ENCODE data around the gene HTR2C. TPM values are rescaled to one million over a fixed set of nuclear protein-coding genes. Genes with fewer than 3 reads are reported as not detected.

HTR2C gene
- total and polyA plus RNA-seq, 9 donors: 0.05 to 0.08 TPM; not detected in 7

DNA sequence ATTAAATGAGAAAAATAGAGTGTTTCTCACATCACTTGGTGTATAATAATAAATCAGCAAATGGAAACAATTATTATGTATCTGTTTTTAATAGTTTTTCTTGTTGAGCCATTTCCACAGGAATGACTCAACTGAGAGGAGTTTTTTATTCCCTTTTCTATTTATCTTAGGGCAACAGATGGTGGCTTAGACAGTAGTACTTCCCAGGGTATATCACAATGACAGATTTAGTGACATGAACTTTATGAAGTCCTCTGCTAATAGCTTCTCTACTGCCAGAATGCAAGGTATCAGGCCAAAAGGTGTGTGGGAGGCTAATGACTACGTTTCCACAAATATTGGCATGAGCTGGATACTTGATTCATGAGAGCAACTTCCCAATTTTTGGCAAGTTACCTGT is 126.7 kb downstream of the HTR2C start:
- no CpG with 5 or more reads among the region's 1 CpG for WGBS (ENCODE audit: insufficient coverage)
- Histone ChIP-seq H3K4me3 (ENCODE audit: low read length) (no peak overlapping the region), H3K9me3 (replicated peaks; ENCODE audit: control insufficient read depth, low read depth, low read length) (no peaks in the 10 kb centered on the region), H3K27ac (ENCODE audit: low read length) (no peak overlapping the region), H3K27me3 (ENCODE audit: control insufficient read depth, insufficient read depth, low read length) (peaks cover 3% of the 10 kb centered on the region), H3K36me3 (ENCODE audit: control insufficient read depth, insufficient read depth, low read length) (no peaks in the 10 kb centered on the region), H3K4me1 (ENCODE audit: control insufficient read depth, insufficient read depth, low read length) (no peaks in the 10 kb centered on the region)
- DNase-seq: peak; percentile 25

DNA sequence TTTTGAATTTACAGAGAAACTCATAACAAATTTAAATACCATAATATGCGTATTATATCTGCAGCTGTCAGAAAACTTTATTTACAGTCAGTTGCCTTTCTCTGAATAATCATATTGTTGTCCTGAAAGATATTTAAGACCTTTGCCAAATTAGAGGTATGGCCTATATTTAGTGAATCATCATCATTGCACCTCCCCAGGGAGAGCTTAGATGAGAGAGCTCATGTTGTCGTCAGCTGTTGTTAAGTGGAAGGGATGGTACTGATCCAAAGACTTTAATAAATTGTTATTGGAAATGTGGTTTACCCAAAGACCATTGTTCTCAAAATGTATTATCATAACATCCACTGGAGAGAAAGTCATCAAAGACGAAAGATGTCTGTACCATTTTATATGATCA is 128.6 kb downstream of the HTR2C start:
- whole genome bisulfite sequencing (ENCODE audit: insufficient coverage): no CpG with 5 or more reads among the region's 3 CpGs
- DNase-seq: no peak
- peaks cover 6% of the 10 kb centered on the region for H3K27me3 ChIP-seq (ENCODE audit: control insufficient read depth, insufficient read depth, low read length)
- no peaks in the 10 kb centered on the region for H3K36me3 ChIP-seq (ENCODE audit: control insufficient read depth, insufficient read depth, low read length)
- no peak overlapping the region for H3K27ac ChIP-seq (ENCODE audit: low read length)
- H3K9me3 ChIP-seq (replicated peaks; ENCODE audit: control insufficient read depth, low read depth, low read length): no peaks in the 10 kb centered on the region
- H3K4me3 ChIP-seq (ENCODE audit: low read length): no peak overlapping the region
- H3K4me1 ChIP-seq (ENCODE audit: control insufficient read depth, insufficient read depth, low read length): no peaks in the 10 kb centered on the region

DNA sequence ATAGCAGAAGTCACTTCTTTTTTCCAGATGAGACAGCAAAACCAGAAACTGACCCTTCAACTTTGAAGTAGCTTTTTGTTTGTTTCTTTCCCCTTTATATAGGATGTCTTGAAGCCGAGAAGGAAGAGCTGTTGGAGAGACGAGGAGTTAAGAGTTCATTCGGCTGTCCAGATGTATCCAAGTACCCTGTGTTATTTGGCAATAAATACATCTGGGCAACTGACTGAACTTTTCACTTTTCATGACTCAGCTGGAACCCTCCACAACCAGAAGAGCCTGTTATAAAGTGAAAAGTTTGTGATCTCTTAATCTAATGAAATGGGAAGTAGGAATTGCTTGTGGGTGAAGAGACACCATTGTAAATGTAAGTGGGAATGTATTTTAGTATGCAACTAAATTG is 131.2 kb downstream of the HTR2C start:
- no CpG with 5 or more reads among the region's 3 CpGs for WGBS (ENCODE audit: insufficient coverage)
- no peak for DNase-seq
- H3K9me3 ChIP-seq (replicated peaks; ENCODE audit: control insufficient read depth, low read depth, low read length): no peaks in the 10 kb centered on the region
- H3K27me3 ChIP-seq (ENCODE audit: control insufficient read depth, insufficient read depth, low read length): peaks cover 3% of the 10 kb centered on the region
- H3K36me3 ChIP-seq (ENCODE audit: control insufficient read depth, insufficient read depth, low read length): no peaks in the 10 kb centered on the region
- H3K4me3 ChIP-seq (ENCODE audit: low read length): no peak overlapping the region
- H3K4me1 ChIP-seq (ENCODE audit: control insufficient read depth, insufficient read depth, low read length): no peaks in the 10 kb centered on the region
- no peak overlapping the region for H3K27ac ChIP-seq (ENCODE audit: low read length)

DNA sequence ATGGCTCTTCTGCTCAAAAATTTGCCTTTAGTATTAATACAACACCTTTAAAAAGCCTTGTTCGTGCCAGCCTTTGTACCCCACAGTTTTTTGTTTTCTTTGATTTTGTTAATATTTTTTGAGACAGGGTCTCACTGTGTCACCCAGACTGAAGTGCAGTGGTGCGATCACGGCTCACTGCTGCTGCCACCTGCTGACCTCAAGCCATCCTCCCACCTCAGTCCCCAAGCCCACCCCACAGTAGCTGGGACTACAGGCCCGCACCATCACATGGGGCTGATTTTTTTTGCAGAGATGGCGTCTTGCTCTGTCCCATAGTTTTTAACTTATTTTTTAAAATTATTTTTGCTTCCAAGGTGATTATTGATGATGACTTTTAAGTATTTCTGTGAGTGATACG is 134.0 kb downstream of the HTR2C start:
- WGBS (ENCODE audit: insufficient coverage): 15% methylated on average over 2 of the region's 6 CpGs
- Histone ChIP-seq H3K36me3 (ENCODE audit: control insufficient read depth, insufficient read depth, low read length) (no peaks in the 10 kb centered on the region), H3K4me3 (ENCODE audit: low read length) (no peak overlapping the region), H3K4me1 (ENCODE audit: control insufficient read depth, insufficient read depth, low read length) (no peaks in the 10 kb centered on the region), H3K27ac (ENCODE audit: low read length) (no peak overlapping the region), H3K9me3 (replicated peaks; ENCODE audit: control insufficient read depth, low read depth, low read length) (no peaks in the 10 kb centered on the region), H3K27me3 (ENCODE audit: control insufficient read depth, insufficient read depth, low read length) (peaks cover 3% of the 10 kb centered on the region)
- no peak for DNase-seq

DNA sequence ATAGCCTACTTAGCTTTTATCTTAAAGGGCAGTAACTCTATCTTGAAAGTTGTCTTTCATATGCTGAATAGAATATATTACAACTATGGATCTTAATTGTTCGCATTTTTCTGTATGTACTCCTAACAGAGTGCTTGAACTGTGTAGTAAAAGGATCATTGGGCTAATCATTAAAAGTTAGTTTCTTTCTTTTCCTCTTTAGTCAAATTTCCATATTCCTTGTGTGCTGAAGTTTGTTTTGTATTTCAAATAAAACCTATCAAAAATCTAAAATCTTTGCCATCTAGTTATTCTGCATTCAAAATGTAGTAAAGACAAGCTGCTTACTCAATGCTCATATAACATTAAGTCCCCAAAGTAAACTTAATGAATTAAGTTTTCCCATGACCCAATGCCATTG is 182.7 kb downstream of the HTR2C start:
- no peak overlapping the region for H3K4me3 ChIP-seq (ENCODE audit: low read length)
- WGBS (ENCODE audit: insufficient coverage): no CpG with 5 or more reads among the region's 1 CpG
- H3K36me3 ChIP-seq (ENCODE audit: control insufficient read depth, insufficient read depth, low read length): no peaks in the 10 kb centered on the region
- peaks cover 3% of the 10 kb centered on the region for H3K27me3 ChIP-seq (ENCODE audit: control insufficient read depth, insufficient read depth, low read length)
- no peaks in the 10 kb centered on the region for H3K9me3 ChIP-seq (replicated peaks; ENCODE audit: control insufficient read depth, low read depth, low read length)
- DNase-seq: no peak
- H3K4me1 ChIP-seq (ENCODE audit: control insufficient read depth, insufficient read depth, low read length): no peaks in the 10 kb centered on the region
- H3K27ac ChIP-seq (ENCODE audit: low read length): no peak overlapping the region

DNA sequence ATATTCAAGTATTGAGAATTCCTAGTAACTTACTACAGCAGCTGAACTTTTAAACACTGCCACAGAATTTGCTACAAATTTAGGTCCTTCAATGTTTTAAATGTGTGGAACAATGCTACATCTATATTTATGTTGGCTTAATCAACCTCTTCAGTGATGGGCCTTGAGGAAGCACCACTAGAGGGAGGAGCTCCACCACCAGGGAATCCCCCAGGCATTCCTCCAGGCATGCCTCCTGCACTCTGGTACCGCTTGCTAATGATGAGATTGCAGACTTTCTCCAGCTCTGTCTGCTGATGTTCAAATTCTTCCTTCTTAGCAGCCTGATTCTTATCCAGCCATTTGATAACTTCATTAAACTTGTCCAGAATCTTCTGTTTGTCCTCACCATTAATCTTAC is 190.8 kb downstream of the HTR2C start:
- Histone ChIP-seq H3K36me3 (ENCODE audit: control insufficient read depth, insufficient read depth, low read length) (no peaks in the 10 kb centered on the region), H3K27me3 (ENCODE audit: control insufficient read depth, insufficient read depth, low read length) (no peaks in the 10 kb centered on the region), H3K9me3 (replicated peaks; ENCODE audit: control insufficient read depth, low read depth, low read length) (no peaks in the 10 kb centered on the region), H3K4me1 (ENCODE audit: control insufficient read depth, insufficient read depth, low read length) (no peaks in the 10 kb centered on the region), H3K27ac (ENCODE audit: low read length) (no peak overlapping the region), H3K4me3 (ENCODE audit: low read length) (no peak overlapping the region)
- no peak for DNase-seq
- 62% methylated on average over 1 of the region's 1 CpG for WGBS (ENCODE audit: insufficient coverage)

DNA sequence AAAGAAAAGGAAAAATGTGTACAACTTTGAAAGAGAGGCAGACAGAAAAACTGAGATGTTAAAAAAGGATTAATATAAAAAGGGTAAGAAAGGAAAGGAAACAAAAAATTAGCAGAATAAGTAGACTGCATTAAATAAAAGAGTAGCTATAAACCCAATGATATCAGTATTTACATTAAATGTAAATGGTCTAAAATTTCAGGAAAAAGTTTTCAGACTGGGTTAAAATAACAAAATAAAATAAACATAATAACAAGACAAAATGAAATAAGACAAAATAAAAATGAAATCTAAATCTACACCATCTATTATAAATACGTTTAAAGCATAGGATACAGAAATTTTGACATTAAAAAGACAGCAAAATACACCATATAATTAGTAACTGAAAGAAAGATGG is 199.0 kb downstream of the HTR2C start:
- Histone ChIP-seq H3K9me3 (replicated peaks; ENCODE audit: control insufficient read depth, low read depth, low read length) (peaks cover 3% of the 10 kb centered on the region), H3K27ac (ENCODE audit: low read length) (no peak overlapping the region), H3K4me3 (ENCODE audit: low read length) (no peak overlapping the region), H3K27me3 (ENCODE audit: control insufficient read depth, insufficient read depth, low read length) (peaks cover 5% of the 10 kb centered on the region), H3K36me3 (ENCODE audit: control insufficient read depth, insufficient read depth, low read length) (no peaks in the 10 kb centered on the region), H3K4me1 (ENCODE audit: control insufficient read depth, insufficient read depth, low read length) (no peaks in the 10 kb centered on the region)
- no peak for DNase-seq
- no CpG with 5 or more reads among the region's 1 CpG for WGBS (ENCODE audit: insufficient coverage)

DNA sequence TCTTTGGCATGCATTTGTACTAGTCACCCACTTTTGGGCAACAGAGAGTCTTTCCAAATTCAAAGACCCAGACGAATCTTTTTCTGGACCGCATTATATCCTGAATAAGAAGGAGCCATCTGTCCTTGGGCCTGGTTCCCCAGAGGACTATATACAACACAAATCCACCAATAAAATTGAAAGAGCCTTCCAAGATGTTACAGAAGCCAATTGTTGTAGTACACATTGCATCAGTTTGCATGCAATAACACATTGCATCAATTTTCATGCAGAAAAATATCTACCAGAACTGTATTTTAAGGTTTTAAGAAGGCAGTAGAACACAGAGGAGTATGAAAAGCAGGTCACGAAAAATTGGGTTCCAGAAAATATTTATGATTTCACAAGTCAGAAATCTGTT is 203.2 kb downstream of the HTR2C start:
- peak; percentile 76 for DNase-seq
- Histone ChIP-seq H3K36me3 (ENCODE audit: control insufficient read depth, insufficient read depth, low read length) (no peaks in the 10 kb centered on the region), H3K9me3 (replicated peaks; ENCODE audit: control insufficient read depth, low read depth, low read length) (peaks cover 3% of the 10 kb centered on the region), H3K4me1 (ENCODE audit: control insufficient read depth, insufficient read depth, low read length) (no peaks in the 10 kb centered on the region), H3K4me3 (ENCODE audit: low read length) (no peak overlapping the region), H3K27me3 (ENCODE audit: control insufficient read depth, insufficient read depth, low read length) (peaks cover 4% of the 10 kb centered on the region), H3K27ac (ENCODE audit: low read length) (no peak overlapping the region)
- 50% methylated on average over 1 of the region's 3 CpGs for WGBS (ENCODE audit: insufficient coverage)

DNA sequence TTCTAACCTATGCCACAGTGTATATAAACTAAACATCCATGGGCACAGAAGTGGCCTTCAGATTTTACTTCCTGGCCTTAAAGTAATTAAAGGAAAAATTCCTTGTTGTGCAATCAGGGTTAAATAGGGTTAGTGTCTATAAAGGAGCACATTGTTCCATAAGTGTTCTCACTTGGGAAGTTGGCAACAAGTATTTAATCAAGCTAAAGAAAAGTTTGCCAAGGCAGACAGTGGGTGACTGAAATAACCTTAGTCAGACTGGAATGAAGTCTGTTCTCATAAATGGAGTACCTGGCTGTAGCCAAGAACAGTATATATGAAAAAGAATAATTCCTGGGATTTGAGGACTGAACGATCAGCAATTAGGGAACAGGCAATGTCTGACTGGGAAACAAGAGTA is 213.6 kb downstream of the HTR2C start:
- no peak for DNase-seq
- Histone ChIP-seq H3K4me3 (ENCODE audit: low read length) (no peak overlapping the region), H3K9me3 (replicated peaks; ENCODE audit: control insufficient read depth, low read depth, low read length) (peaks cover 3% of the 10 kb centered on the region), H3K36me3 (ENCODE audit: control insufficient read depth, insufficient read depth, low read length) (no peaks in the 10 kb centered on the region), H3K27ac (ENCODE audit: low read length) (no peak overlapping the region), H3K4me1 (ENCODE audit: control insufficient read depth, insufficient read depth, low read length) (no peaks in the 10 kb centered on the region), H3K27me3 (ENCODE audit: control insufficient read depth, insufficient read depth, low read length) (no peaks in the 10 kb centered on the region)
- no CpG with 5 or more reads among the region's 1 CpG for WGBS (ENCODE audit: insufficient coverage)

DNA sequence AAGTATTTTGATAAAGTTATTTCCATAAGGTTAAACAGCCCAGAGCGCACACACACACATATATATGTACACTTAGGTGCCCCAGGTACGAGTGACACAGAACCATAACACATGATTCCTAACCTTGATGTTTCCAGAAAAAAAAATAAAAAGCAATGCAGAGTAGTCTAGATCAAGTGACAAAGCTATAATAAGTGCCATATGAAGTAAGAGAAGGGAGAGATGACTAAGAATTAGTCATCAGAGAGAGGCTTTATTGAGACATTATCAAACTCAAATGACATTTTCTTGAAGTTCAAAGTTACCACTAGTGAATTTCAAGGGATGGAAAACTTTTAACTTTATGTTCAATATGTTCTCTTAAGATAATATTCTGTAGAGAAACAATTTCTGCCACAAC is 215.0 kb downstream of the HTR2C start:
- Histone ChIP-seq H3K9me3 (replicated peaks; ENCODE audit: control insufficient read depth, low read depth, low read length) (peaks cover 3% of the 10 kb centered on the region), H3K36me3 (ENCODE audit: control insufficient read depth, insufficient read depth, low read length) (no peaks in the 10 kb centered on the region), H3K4me1 (ENCODE audit: control insufficient read depth, insufficient read depth, low read length) (no peaks in the 10 kb centered on the region), H3K27ac (ENCODE audit: low read length) (no peak overlapping the region), H3K4me3 (ENCODE audit: low read length) (no peak overlapping the region), H3K27me3 (ENCODE audit: control insufficient read depth, insufficient read depth, low read length) (no peaks in the 10 kb centered on the region)
- no peak for DNase-seq
- WGBS (ENCODE audit: insufficient coverage): no CpG with 5 or more reads among the region's 2 CpGs

DNA sequence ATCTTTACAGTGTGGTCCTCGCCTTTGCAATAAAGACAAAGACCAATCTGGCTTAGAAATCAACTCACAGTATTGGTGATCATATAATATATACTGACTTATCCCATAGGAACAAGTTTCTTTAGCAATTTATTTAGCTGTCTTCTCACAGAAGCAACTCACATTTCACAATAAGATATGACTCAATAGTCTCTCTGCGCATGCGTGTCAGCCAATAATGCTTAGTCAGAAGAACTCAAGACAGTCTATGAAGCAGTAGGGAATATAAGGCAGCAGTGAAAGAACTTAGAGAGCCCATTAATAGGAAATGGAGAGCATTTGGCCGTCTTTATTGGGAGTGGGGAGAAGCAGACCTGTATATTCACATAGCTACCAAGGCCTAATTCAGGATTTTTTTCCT is 216.8 kb downstream of the HTR2C start:
- Histone ChIP-seq H3K9me3 (replicated peaks; ENCODE audit: control insufficient read depth, low read depth, low read length) (peaks cover 1% of the 10 kb centered on the region), H3K4me3 (ENCODE audit: low read length) (no peak overlapping the region), H3K27ac (ENCODE audit: low read length) (no peak overlapping the region), H3K27me3 (ENCODE audit: control insufficient read depth, insufficient read depth, low read length) (no peaks in the 10 kb centered on the region), H3K4me1 (ENCODE audit: control insufficient read depth, insufficient read depth, low read length) (no peaks in the 10 kb centered on the region), H3K36me3 (ENCODE audit: control insufficient read depth, insufficient read depth, low read length) (no peaks in the 10 kb centered on the region)
- no CpG with 5 or more reads among the region's 4 CpGs for WGBS (ENCODE audit: insufficient coverage)
- no peak for DNase-seq
